Endodermal cell (in vitro differentiated cells): ENCODE results near the gene RGS6. TPM values are rescaled to one million over a fixed set of nuclear protein-coding genes. Genes with fewer than 3 reads are reported as not detected.

Experiments
- DNase-seq: peaks from one replicate; pipeline ENCODE4 v3.0.0-alpha.2; 2017
- H3K27ac ChIP-seq: 2 replicates; pipeline ENCODE4 v1.5.1; 2013; ENCODE audit warnings: mild to moderate bottlenecking, low read depth, low read length, moderate library complexity
- H3K27me3 ChIP-seq: 2 replicates; pipeline ENCODE4 v1.6.1; 2013; ENCODE audit warnings: mild to moderate bottlenecking, low read length, moderate library complexity; ENCODE audit not compliant: insufficient read depth, control insufficient read depth, poor library complexity, severe bottlenecking
- H3K36me3 ChIP-seq: 2 replicates; pipeline ENCODE4 v1.7.0; 2013; ENCODE audit warnings: mild to moderate bottlenecking, low read length, moderate library complexity; ENCODE audit not compliant: control insufficient read depth, insufficient read depth
- H3K4me1 ChIP-seq: one replicate; pipeline ENCODE4 v1.7.0; 2013; ENCODE audit warnings: low read length; ENCODE audit not compliant: control insufficient read depth, insufficient read depth
- H3K4me3 ChIP-seq: 2 replicates; pipeline ENCODE4 v1.5.1; 2013; ENCODE audit warnings: mild to moderate bottlenecking, low read length, moderate library complexity
- H3K9ac ChIP-seq: 2 replicates; pipeline ENCODE4 v1.6.1; 2013; ENCODE audit warnings: mild to moderate bottlenecking, low read length, moderate library complexity; ENCODE audit not compliant: poor library complexity, severe bottlenecking; ENCODE audit errors: extremely low read depth
- H3K9me3 ChIP-seq: 2 replicates; pipeline ENCODE4 v1.6.1; 2013; ENCODE audit warnings: mild to moderate bottlenecking, low read length, moderate library complexity; ENCODE audit not compliant: control insufficient read depth
- H3K27ac Mint-ChIP-seq: 2 replicates; pipeline ENCODE4 v1.8.0; 2020; ENCODE audit warnings: mixed read lengths
- H3K27me3 Mint-ChIP-seq: 2 replicates; pipeline ENCODE4 v1.8.0; 2021; ENCODE audit warnings: mild to moderate bottlenecking, mixed read lengths; ENCODE audit not compliant: insufficient read depth
- H3K36me3 Mint-ChIP-seq: 2 replicates; pipeline ENCODE4 v1.8.0; 2020; ENCODE audit warnings: low read depth, mixed read lengths
- H3K4me1 Mint-ChIP-seq: 2 replicates; pipeline ENCODE4 v1.8.0; 2020; ENCODE audit warnings: mixed read lengths
- H3K4me3 Mint-ChIP-seq: 2 replicates; pipeline ENCODE4 v1.8.0; 2020; ENCODE audit warnings: mild to moderate bottlenecking, moderate library complexity, mixed read lengths
- H3K9me3 Mint-ChIP-seq: 2 replicates; pipeline ENCODE4 v1.8.0; 2020; ENCODE audit warnings: mild to moderate bottlenecking, mixed read lengths
- WGBS, 2 experiments: methylation state at CpG; one replicate each; pipeline versions ENCODE4 v1.1.5 to v1.1.7; 2013; ENCODE audit warnings: missing lambda C conversion rate in 2 of 2, mixed read lengths in 1 of 2; ENCODE audit not compliant: insufficient coverage in 1 of 2, insufficient read length in 1 of 2; 5-methylcytosine and 5-hydroxymethylcytosine counted together
- total RNA-seq, 2 donors: library from RNA; stranded (reverse); fragmentation: NEBNext Ultra II Directional in 1 of 2; extraction: Animal tissue kit (Norgen Biotek cat#: 25700) in 1 of 2; gene quantifications; 2 replicates in 1 of 2; 3 replicates in 1 of 2; pipeline ENCODE4 v1.2.1, GENCODE V29; 2021
- TF ChIP-seq, protein P1 (sequence below): fragments of 200-600 bp; sonication (generic); conservative IDR thresholded peaks from 2 replicates; pipeline ENCODE4 v1.5.0; 2021; ENCODE audit warnings: antibody characterized with exemption, mild to moderate bottlenecking

The RGS6 gene
- total RNA-seq, 2 donors from 2014 or later = 10.1 to 16.3 TPM

DNA sequence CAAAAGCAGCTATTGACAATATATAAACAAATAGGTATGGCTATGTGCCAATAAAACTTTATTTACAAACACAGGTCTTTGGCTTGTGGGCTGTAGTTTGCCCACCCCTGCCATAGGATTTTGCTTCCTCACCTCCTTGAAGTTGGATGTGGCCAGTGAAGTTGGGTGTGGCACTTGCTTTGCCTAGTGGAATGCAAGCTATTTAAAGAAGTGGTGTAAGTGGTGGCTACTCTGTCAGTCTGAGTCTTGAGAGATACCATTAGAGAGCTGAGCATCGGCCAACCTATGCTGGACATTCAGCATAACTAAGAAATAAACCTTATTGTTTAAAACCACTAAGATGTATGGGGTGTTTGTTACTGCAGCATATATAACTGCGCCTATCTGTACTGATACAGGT lies 321.3 kb downstream of the RGS6 start:
- no peak overlapping the region for H3K27ac ChIP-seq
- DNase-seq = no peak
- Mint-ChIP-seq H3K27ac (no peak overlapping the region), H3K27me3 (no peaks in the 10 kb centered on the region), H3K9me3 (peaks cover 23% of the 10 kb centered on the region), H3K4me1 (peaks cover 12% of the 10 kb centered on the region), H3K36me3 (peaks cover 4% of the 10 kb centered on the region), H3K4me3 (no peak overlapping the region)
- TF ChIP-seq, protein P1, sequence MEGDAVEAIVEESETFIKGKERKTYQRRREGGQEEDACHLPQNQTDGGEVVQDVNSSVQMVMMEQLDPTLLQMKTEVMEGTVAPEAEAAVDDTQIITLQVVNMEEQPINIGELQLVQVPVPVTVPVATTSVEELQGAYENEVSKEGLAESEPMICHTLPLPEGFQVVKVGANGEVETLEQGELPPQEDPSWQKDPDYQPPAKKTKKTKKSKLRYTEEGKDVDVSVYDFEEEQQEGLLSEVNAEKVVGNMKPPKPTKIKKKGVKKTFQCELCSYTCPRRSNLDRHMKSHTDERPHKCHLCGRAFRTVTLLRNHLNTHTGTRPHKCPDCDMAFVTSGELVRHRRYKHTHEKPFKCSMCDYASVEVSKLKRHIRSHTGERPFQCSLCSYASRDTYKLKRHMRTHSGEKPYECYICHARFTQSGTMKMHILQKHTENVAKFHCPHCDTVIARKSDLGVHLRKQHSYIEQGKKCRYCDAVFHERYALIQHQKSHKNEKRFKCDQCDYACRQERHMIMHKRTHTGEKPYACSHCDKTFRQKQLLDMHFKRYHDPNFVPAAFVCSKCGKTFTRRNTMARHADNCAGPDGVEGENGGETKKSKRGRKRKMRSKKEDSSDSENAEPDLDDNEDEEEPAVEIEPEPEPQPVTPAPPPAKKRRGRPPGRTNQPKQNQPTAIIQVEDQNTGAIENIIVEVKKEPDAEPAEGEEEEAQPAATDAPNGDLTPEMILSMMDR = no peak
- H3K4me1 ChIP-seq = peaks cover 2% of the 10 kb centered on the region
- H3K9me3 ChIP-seq = peaks cover 31% of the 10 kb centered on the region
- no peak overlapping the region for H3K4me3 ChIP-seq
- 86 to 100% methylated on average over 1 to 2 of the region's 2 CpGs for WGBS, 2 experiments
- H3K9ac ChIP-seq = no peak overlapping the region
- H3K36me3 ChIP-seq = no peaks in the 10 kb centered on the region
- no peaks in the 10 kb centered on the region for H3K27me3 ChIP-seq

DNA sequence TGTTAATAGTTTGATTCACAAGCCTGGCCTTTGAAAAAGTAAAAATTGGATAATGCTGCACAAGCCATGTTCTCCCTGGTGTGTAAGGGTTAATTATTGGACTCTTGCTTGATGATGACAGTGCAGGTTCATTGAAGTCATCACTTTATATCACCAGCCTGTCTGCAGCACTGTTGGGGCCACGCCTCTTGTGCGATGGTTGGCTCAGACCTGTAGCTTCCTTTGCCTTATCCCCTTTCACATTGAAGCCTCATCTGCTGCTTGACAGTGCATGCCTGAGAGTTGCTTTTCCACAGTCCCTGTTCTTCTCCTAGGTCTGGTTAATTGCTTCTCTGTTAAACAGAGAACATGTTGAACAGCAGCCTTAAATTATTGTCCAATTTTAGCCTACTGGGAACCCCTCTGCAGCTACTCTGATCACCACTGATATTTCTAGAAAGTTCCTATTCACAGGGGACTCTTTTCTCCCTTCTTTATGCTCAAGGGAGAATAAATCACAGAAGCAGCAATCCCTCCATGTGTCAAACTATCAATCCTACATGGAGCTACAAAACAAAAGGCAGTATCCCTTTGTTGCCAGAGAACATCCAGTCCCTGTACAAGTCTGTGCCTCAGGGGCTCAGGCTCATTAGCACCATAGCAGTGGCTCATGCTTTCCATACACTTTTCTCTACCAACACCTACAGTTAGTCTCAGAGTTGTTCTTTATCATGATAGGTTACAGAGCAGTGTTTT lies 322.1 kb downstream of the RGS6 start:
- Histone ChIP-seq H3K9me3 (peaks cover 33% of the 10 kb centered on the region), H3K27ac (peak overlapping the region; percentile 33), H3K36me3 (no peaks in the 10 kb centered on the region), H3K4me3 (no peak overlapping the region), H3K4me1 (peaks cover 2% of the 10 kb centered on the region), H3K27me3 (no peaks in the 10 kb centered on the region), H3K9ac (no peak overlapping the region)
- WGBS, 2 experiments = 92% methylated on average over 2 of the region's 2 CpGs; no CpG with 5 or more reads in 1 of the 2 experiments
- Mint-ChIP-seq H3K4me1 (peaks cover 12% of the 10 kb centered on the region), H3K27me3 (no peaks in the 10 kb centered on the region), H3K36me3 (peaks cover 4% of the 10 kb centered on the region), H3K27ac (no peak overlapping the region), H3K4me3 (no peak overlapping the region), H3K9me3 (peaks cover 26% of the 10 kb centered on the region)
- TF ChIP-seq, protein P1 = no peak
- no peak for DNase-seq

DNA sequence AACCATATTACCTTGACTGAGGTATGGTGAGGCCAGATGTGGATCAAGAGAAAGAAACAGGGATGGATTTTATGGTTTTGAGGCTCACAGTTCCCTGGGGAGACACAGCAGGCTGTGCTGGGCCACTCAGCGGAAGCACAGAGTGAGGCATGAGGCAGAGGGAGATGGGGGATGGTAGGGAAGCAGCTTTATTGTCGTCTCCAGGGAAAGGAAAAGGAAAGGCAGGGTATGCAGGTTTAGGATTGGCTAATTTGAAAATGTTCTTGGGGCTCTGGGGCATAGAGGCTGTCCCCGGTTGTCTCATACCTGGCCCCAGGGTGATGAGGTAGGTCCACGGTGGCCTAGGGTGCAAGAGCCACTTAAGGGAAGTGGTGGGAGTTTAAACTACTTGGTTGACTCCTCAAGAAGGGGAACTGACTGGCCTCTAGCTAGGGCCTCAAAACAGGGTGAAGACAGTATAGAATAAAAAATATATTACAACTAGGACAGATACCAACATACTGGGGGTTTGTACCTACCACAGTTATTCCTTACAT lies 322.8 kb downstream of the RGS6 start:
- 66 to 70% methylated on average over 3 to 4 of the region's 4 CpGs for WGBS, 2 experiments
- Mint-ChIP-seq H3K36me3 (peaks cover 4% of the 10 kb centered on the region), H3K9me3 (peaks cover 23% of the 10 kb centered on the region)

More for the DNA sequence above, 322.8 kb downstream of the RGS6 start:
- Mint-ChIP-seq H3K27me3 (no peaks in the 10 kb centered on the region), H3K27ac (no peak overlapping the region), H3K4me3 (no peak overlapping the region), H3K4me1 (peaks cover 12% of the 10 kb centered on the region)
- no peak for DNase-seq
- Histone ChIP-seq H3K4me3 (no peak overlapping the region), H3K27ac (peak overlapping the region; percentile 33), H3K4me1 (peaks cover 2% of the 10 kb centered on the region), H3K36me3 (no peaks in the 10 kb centered on the region), H3K27me3 (no peaks in the 10 kb centered on the region), H3K9me3 (peaks cover 30% of the 10 kb centered on the region), H3K9ac (no peak overlapping the region)
- TF ChIP-seq, protein P1 = no peak
